Uterus (tissue), 2 donors: ENCODE data around the gene USP22.

Experiments used
- POLR2A ChIP-seq, 2 donors: fragments of 450-650 bp; IDR thresholded peaks; one replicate each; pipeline ENCODE4 v1.6.1; 2016; ENCODE audit warnings: antibody characterized with exemption in 2 of 2, mild to moderate bottlenecking in 1 of 2, moderate library complexity in 1 of 2
- TF ChIP-seq, protein P1 (sequence below), 4 experiments: fragments of 200-600 bp in 2 of 4; fragments of 450-650 bp in 2 of 4; sonication (generic) in 2 of 4; IDR thresholded peaks; one replicate each; pipeline ENCODE4 v1.5.1; 2016 to 2019; ENCODE audit warnings: antibody characterized with exemption in 4 of 4, mild to moderate bottlenecking in 2 of 4, moderate library complexity in 1 of 4

DNA sequence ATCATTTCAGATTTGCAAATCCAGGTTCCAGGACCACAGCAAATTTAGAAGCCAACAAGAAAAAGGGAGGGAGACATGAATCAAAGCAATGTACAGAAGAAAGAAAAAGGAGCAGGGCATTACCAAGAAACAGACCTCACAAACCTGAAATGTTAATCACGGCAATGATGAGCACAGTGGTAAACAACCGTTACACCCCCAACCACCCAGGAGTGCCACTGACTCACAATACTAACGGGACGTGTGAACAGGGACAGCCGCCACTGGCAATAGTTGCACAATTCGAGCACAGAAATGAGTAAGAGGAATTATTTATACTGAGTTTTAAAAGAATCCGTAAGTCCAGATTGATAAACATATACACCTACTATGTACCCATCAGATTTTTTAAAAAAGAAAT, 13.8 kb downstream of the USP22 start:
- TF ChIP-seq, protein P1, sequence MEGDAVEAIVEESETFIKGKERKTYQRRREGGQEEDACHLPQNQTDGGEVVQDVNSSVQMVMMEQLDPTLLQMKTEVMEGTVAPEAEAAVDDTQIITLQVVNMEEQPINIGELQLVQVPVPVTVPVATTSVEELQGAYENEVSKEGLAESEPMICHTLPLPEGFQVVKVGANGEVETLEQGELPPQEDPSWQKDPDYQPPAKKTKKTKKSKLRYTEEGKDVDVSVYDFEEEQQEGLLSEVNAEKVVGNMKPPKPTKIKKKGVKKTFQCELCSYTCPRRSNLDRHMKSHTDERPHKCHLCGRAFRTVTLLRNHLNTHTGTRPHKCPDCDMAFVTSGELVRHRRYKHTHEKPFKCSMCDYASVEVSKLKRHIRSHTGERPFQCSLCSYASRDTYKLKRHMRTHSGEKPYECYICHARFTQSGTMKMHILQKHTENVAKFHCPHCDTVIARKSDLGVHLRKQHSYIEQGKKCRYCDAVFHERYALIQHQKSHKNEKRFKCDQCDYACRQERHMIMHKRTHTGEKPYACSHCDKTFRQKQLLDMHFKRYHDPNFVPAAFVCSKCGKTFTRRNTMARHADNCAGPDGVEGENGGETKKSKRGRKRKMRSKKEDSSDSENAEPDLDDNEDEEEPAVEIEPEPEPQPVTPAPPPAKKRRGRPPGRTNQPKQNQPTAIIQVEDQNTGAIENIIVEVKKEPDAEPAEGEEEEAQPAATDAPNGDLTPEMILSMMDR (IDR thresholded peaks at IDR 0.05): no peak
- TF ChIP-seq POLR2A (IDR thresholded peaks at IDR 0.05): no peak
